C4-2B (cell line): ENCODE measurements around the gene TFEB.

Experiments
- H3K27ac ChIP-seq: fragments of 450-650 bp; 2 replicates; pipeline ENCODE4 v1.5.1; 2017
- CTCF ChIP-seq: fragments of 450-650 bp; conservative IDR thresholded peaks from 2 replicates; pipeline ENCODE4 v1.5.1; 2017; ENCODE audit warnings: mild to moderate bottlenecking
- ZFX ChIP-seq: fragments of 450-650 bp; IDR thresholded peaks from 2 replicates; pipeline ENCODE4 v1.6.1; 2017

Gene TFEB

GRCh38 chr6:41730531-41731436 lies 4.6 kb downstream of the TFEB start:
- TF ChIP-seq CTCF (no peak), ZFX (no peak)
- no peak overlapping the region for H3K27ac ChIP-seq

- H3K27ac ChIP-seq = no peak overlapping the region
- TF ChIP-seq ZFX = no peak
- no peak for TF ChIP-seq CTCF
Measured at GRCh38 chr6:41729624-41730023, 5.8 kb downstream of the TFEB start.

GRCh38 chr6:41728954-41729353 lies 6.5 kb downstream of the TFEB start:
- no peak for TF ChIP-seq CTCF
- no peak for TF ChIP-seq ZFX
- H3K27ac ChIP-seq = peak overlapping the region; percentile 17; the same call in 1 of the 2 replicates

GRCh38 chr6:41728073-41728936 lies 7.1 kb downstream of the TFEB start:
- H3K27ac ChIP-seq = peak overlapping the region; percentile 17; the same call in 1 of the 2 replicates
- no peak for TF ChIP-seq ZFX
- no peak for TF ChIP-seq CTCF

- H3K27ac ChIP-seq = peak overlapping the region; percentile 17; the same call in 1 of the 2 replicates
- TF ChIP-seq ZFX (no peak), CTCF (no peak)
Measured at GRCh38 chr6:41727705-41728072, 7.7 kb downstream of the TFEB start.

- TF ChIP-seq ZFX = no peak
- TF ChIP-seq CTCF = no peak
- H3K27ac ChIP-seq = no peak overlapping the region
Measured at GRCh38 chr6:41726876-41727275, 8.5 kb downstream of the TFEB start.
